ENCODE results near the gene UROD.
A peak's percentile ranks its signal among the peaks of the same experiment; 100 is the strongest.
"Not testable (repeated sequence)": the region's sequence is repeated elsewhere in the genome, so short reads cannot be mapped to it uniquely, and the experiment has no call there.

UROD gene

GRCh38 chr1:45011837-45012638 is at the start of gene UROD:
UROD (plus strand) TSS chr1:45012254; CDS start chr1:45012266, 12 bp downstream.
- DNase-seq (ENCODE audit: low read depth), result peak; percentile 85

- no peak for DNase-seq (ENCODE audit: low read depth)
Observed at GRCh38 chr1:44962729-44963128, 49.3 kb upstream of the UROD start.

- no peak for DNase-seq (ENCODE audit: low read depth)
Observed at GRCh38 chr1:44964396-44964795, 47.7 kb upstream of the UROD start.

- no peak for DNase-seq (ENCODE audit: low read depth)
Observed at GRCh38 chr1:44970317-44970716, 41.7 kb upstream of the UROD start.

GRCh38 chr1:44973645-44974044 is 38.4 kb upstream of the UROD start:
- no peak for DNase-seq (ENCODE audit: low read depth)

GRCh38 chr1:44976252-44976651 is 35.8 kb upstream of the UROD start:
- no peak for DNase-seq (ENCODE audit: low read depth)

- not testable (repeated sequence) for DNase-seq (ENCODE audit: low read depth)
Observed at GRCh38 chr1:44977372-44977771, 34.7 kb upstream of the UROD start.

GRCh38 chr1:44985747-44986359 is 26.2 kb upstream of the UROD start:
- DNase-seq (ENCODE audit: low read depth), result no peak

- no peak for DNase-seq (ENCODE audit: low read depth)
Observed at GRCh38 chr1:44988531-44989156, 23.4 kb upstream of the UROD start.

- DNase-seq (ENCODE audit: low read depth), result no peak
Observed at GRCh38 chr1:44994309-44994898, 17.6 kb upstream of the UROD start.

- no peak for DNase-seq (ENCODE audit: low read depth)
Observed at GRCh38 chr1:44995467-44996238, 16.4 kb upstream of the UROD start.

- DNase-seq (ENCODE audit: low read depth), result no peak
Observed at GRCh38 chr1:44999232-44999631, 12.8 kb upstream of the UROD start.

- DNase-seq (ENCODE audit: low read depth), result no peak
Observed at GRCh38 chr1:45001011-45001481, 11.0 kb upstream of the UROD start.

GRCh38 chr1:45001576-45001975 is 10.5 kb upstream of the UROD start:
- DNase-seq (ENCODE audit: low read depth), result not testable (repeated sequence)

GRCh38 chr1:45002650-45003645 is 9.1 kb upstream of the UROD start:
- no peak for DNase-seq (ENCODE audit: low read depth)

- no peak for DNase-seq (ENCODE audit: low read depth)
Observed at GRCh38 chr1:45003741-45004140, 8.3 kb upstream of the UROD start.

- DNase-seq (ENCODE audit: low read depth), result no peak
Observed at GRCh38 chr1:45004281-45004920, 7.7 kb upstream of the UROD start.

GRCh38 chr1:45005761-45006160 is 6.3 kb upstream of the UROD start:
- no peak for DNase-seq (ENCODE audit: low read depth)

- DNase-seq (ENCODE audit: low read depth), result no peak
Observed at GRCh38 chr1:45007311-45007710, 4.7 kb upstream of the UROD start.

- DNase-seq (ENCODE audit: low read depth), result no peak
Observed at GRCh38 chr1:45008076-45008475, 4.0 kb upstream of the UROD start.

All from activated T-cell treated with anti-CD3 and anti-CD28 coated beads for 24 hours (primary cell).